Stimulated activated CD4-positive, alpha-beta T cell treated with anti-CD3 and anti-CD28 coated beads, Interleukin-2, amount 100 ng/mL, for 24 hours (primary cell): ENCODE data around the gene NEO1.

Source experiments
- DNase-seq, 2 donors: peaks; one replicate each; pipeline ENCODE4 v3.0.0-alpha.2; 2020

Gene NEO1

GRCh38 chr15:73051807-73052652 is at the start of gene NEO1:
Gene NEO1 (plus strand): TSS chr15:73052463. CDS start chr15:73052676, 213 bp downstream.
- peak; percentile 77 to 81 for DNase-seq

GRCh38 chr15:73004462-73004861 is 47.8 kb upstream of the NEO1 start:
- no peak for DNase-seq

DNA sequence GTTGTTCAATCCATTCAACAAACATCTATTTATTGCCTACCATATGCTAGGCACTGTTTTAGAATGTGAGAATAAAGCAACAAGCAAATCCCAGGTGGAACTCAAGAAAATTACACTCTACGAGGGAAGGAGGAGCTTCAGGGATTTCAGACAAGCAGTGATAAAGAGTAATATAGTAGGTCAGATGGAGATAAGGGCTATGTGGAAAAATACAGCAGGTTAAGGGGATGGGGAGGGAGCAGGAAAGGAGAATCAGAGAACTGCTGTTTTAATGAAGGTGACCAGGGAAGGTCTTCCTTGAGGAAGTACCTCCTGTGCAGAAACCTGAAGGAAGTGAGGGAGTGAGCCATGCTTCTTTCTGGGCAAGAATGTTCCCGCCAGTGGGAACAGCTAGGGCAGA is 47.2 kb upstream of the NEO1 start:
- no peak for DNase-seq

DNA sequence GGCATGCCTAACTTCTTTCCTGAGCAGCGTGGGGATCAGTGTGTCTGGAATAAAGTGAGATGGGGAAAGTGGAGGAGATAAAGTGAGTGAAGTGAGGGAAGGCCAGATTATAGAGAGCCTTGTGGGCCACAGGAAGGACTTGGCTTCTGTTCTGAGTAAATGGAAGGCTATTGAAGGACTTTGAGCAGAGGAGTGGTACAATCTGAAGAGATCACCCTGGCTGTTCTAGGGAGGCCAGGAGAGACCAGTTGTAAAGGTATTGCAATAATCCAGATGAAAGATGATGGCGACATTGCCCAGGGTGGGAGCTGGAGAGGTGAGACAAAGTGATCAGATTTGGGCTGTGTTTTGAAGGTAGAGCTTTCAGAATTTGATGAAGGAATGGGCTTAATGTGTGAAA is 46.8 kb upstream of the NEO1 start:
- no peak for DNase-seq

GRCh38 chr15:73006523-73006922 is 45.7 kb upstream of the NEO1 start:
- DNase-seq, result no peak

- no peak for DNase-seq
These were observed 42.9 kb upstream of the NEO1 start for GRCh38 chr15:73009066-73010056.

- no peak for DNase-seq
These were observed 41.8 kb upstream of the NEO1 start for GRCh38 chr15:73010154-73011152.

GRCh38 chr15:73014904-73015303 is 37.4 kb upstream of the NEO1 start:
- DNase-seq, result no peak

GRCh38 chr15:73015493-73015892 is 36.8 kb upstream of the NEO1 start:
- no peak for DNase-seq

DNA sequence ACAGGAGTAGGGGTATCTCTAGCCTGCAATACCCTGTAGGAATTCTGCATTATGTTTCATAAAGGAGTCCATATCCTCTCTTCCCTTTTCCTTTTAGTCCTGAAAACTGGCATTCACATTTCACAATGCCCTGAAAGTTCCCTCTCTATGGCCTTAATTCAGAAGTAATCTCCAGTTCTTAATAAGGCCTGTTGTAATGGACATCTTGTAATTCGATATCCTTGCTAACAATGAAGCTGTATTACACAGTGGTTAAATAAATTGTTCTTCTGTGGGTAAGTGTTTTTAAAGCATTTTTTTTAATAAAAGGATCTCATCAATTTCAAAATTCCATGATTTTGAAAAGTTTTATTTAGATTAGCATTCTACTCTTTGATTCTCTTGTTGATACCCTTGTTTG is 34.3 kb upstream of the NEO1 start:
- no peak for DNase-seq

DNA sequence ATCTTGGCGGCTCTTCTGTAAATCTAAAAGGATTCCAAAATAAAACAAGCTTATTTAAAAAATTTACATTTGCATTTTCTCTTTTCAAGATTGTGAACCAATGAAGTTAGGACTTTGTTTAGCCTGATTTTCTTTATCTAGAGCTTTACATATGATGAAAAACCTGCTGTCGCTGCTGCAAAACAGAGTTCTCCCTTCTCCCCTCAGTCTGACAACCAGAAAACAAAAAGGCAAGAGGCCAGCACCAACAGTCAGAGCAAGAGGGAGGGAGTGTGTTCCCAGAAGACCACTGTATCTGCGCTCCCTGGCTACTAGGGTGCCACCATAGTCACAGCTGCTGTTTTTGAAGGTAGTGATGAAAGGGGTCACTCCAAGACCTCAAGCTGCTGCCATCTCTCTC is 33.1 kb upstream of the NEO1 start:
- no peak for DNase-seq

DNA sequence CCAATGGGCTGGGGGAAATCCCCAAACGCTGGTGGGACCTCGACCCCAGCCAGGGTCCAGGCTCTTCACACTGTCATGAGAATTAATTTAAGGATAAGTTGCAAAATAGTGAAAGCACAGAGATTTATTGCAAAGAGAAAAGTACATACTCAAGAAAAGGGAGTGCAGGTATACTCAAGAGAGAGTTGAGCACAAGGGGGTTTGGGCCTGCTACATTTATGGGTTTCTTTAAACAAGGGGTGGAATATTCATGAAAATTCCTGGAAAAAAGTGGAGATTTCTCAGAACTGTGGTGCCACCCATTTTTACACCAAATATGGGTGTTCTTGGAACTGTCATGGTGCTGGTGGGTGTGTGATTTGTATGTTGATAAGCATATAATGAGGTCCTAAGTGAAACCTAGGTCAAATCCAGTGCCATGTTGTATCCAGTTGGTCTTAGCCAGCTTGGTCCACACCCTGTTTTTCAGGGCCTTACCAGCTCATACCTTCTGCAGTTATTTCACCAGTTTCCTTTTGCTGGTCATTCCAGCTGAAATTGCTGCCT is 32.6 kb upstream of the NEO1 start:
- DNase-seq, result no peak

DNA sequence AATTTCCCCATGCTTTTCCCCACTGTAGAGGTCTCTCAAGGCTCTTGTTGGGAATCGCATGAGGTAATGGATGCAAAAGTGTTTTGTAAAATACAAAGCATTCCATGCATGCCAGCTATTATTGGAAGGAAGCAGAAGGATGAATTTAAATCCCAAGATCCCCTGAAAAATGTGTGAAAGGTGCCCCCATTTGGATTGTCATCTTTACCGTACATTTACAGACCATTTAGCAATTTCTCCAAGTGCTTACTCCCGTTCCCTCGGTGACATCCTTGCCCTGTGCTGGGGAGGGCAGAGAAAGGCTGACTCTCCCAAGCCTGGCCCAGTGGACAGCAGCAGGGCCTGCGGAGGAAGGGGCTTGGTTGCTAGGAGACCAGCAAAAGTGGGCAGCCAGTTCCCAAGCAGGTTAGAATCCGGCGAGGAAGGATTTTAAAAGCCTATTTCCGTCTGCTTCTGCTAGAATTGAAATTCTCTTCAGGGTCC is 31.1 kb upstream of the NEO1 start:
- DNase-seq, result no peak

GRCh38 chr15:73022161-73022560 is 30.1 kb upstream of the NEO1 start:
- DNase-seq, result no peak

DNA sequence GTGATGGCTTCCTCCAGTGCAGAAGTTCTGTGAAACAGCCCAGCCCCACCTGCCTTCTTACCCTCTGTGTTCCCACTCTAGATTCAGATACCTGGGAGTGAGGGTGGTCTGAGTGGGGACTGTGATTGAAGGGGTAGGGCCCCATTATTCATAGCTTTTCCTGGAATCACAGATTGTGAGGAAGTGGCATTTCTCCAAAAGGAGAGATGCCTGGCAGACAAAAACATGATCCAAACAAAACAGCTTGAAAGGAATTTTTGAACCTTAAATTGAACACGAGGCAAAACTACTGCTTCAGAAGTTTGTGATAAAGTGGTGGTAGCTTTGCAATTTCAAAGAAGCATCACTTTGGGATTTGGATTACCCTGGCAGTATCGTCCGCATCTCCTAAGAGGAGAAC is 29.2 kb upstream of the NEO1 start:
- DNase-seq, result no peak

GRCh38 chr15:73024168-73024567 is 28.1 kb upstream of the NEO1 start:
- no peak for DNase-seq

GRCh38 chr15:73026511-73027054 is 25.7 kb upstream of the NEO1 start:
- DNase-seq, result no peak

GRCh38 chr15:73028031-73028430 is 24.2 kb upstream of the NEO1 start:
- DNase-seq, result no peak

DNA sequence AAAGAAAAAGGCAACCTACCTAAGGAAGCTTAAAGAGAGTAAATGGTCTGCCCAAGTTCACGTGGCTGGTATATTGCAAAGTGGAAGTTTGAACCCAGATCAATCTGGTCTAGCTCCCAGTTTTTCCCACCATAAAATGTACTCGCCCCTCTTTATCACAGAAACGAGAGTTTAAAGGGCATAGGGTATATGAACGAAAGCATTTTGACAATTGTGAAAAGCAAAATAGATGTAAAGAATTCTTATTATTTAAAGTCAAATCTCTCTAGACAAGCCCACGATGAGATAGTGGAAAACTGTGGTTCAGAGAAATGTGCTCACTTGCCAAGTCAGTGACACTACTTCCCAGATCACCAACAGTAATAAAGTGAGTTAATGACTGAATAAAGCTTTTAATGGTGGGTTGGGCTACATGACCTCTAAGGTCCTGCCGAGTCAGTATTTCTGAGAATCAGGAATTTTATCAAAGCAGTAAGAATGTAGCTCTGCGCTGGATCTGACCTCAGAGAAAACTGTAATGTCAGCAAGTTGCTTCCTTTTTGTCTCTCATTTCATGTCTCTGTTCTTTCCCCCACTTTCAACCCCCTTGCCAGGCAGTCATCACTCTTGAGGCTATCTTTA is 23.3 kb upstream of the NEO1 start:
- DNase-seq, result no peak

GRCh38 chr15:73030122-73030679 is 22.1 kb upstream of the NEO1 start:
- no peak for DNase-seq

GRCh38 chr15:73031648-73032047 is 20.6 kb upstream of the NEO1 start:
- no peak for DNase-seq
